Measurements from ENCODE around the gene AAMDC. TPM values are rescaled to one million over a fixed set of nuclear protein-coding genes. Genes with fewer than 3 reads are reported as not detected.
"Not testable (repeated sequence)": the region's sequence is repeated elsewhere in the genome, so short reads cannot be mapped to it uniquely, and the experiment has no call there.

The AAMDC gene
- total and polyA plus RNA-seq, 2 donors = 22.2 to 38.1 TPM

- Histone ChIP-seq H3K9me3 (ENCODE audit: control insufficient read depth in 2 of 2, insufficient read depth in 1 of 2, low read length in 1 of 2) (peaks cover 0 to 4% of the 10 kb centered on the region in 2 donors), H3K27ac (ENCODE audit: low read depth in 1 of 2, low read length in 1 of 2) (no peak overlapping the region), H3K4me3 (ENCODE audit: low read length in 2 of 2) (no peak overlapping the region), H3K36me3 (ENCODE audit: control insufficient read depth in 2 of 2, insufficient read depth in 2 of 2, low read length in 1 of 2) (peaks cover 9 to 14% of the 10 kb centered on the region in 2 donors), H3K4me1 (ENCODE audit: control insufficient read depth in 2 of 2, insufficient read depth in 2 of 2, low read length in 2 of 2) (peaks cover 0 to 4% of the 10 kb centered on the region in 2 donors), H3K27me3 (ENCODE audit: control insufficient read depth in 2 of 2, insufficient read depth in 1 of 2, low read length in 1 of 2) (no peaks in the 10 kb centered on the region)
- WGBS = 98% methylated on average over 9 of the region's 9 CpGs
- no peak for DNase-seq (ENCODE audit: low read depth in 6 of 9, low spot score in 9 of 9)
Observed at GRCh38 chr11:77813256-77813655, 7.7 kb upstream of the AAMDC start.

GRCh38 chr11:77814848-77815247 lies 6.1 kb upstream of the AAMDC start:
- no peaks in the 10 kb centered on the region for H3K27me3 ChIP-seq (ENCODE audit: control insufficient read depth in 2 of 2, insufficient read depth in 1 of 2, low read length in 1 of 2)
- DNase-seq (ENCODE audit: low read depth in 6 of 9, low spot score in 9 of 9) = no peak
- H3K4me1 ChIP-seq (ENCODE audit: control insufficient read depth in 2 of 2, insufficient read depth in 2 of 2, low read length in 2 of 2) = peaks cover 5 to 12% of the 10 kb centered on the region in 2 donors
- peaks cover 0 to 4% of the 10 kb centered on the region in 2 donors for H3K9me3 ChIP-seq (ENCODE audit: control insufficient read depth in 2 of 2, insufficient read depth in 1 of 2, low read length in 1 of 2)
- H3K4me3 ChIP-seq (ENCODE audit: low read length in 2 of 2) = no peak overlapping the region
- WGBS = 98% methylated on average over 3 of the region's 3 CpGs
- H3K36me3 ChIP-seq (ENCODE audit: control insufficient read depth in 2 of 2, insufficient read depth in 2 of 2, low read length in 1 of 2) = peaks cover 9 to 14% of the 10 kb centered on the region in 2 donors
- H3K27ac ChIP-seq (ENCODE audit: low read depth in 1 of 2, low read length in 1 of 2) = no peak overlapping the region

GRCh38 chr11:77815459-77815858 lies 5.5 kb upstream of the AAMDC start:
- Histone ChIP-seq H3K27me3 (ENCODE audit: control insufficient read depth in 2 of 2, insufficient read depth in 1 of 2, low read length in 1 of 2) (no peaks in the 10 kb centered on the region), H3K4me3 (ENCODE audit: low read length in 2 of 2) (no peak overlapping the region), H3K27ac (ENCODE audit: low read depth in 1 of 2, low read length in 1 of 2) (no peak overlapping the region), H3K36me3 (ENCODE audit: control insufficient read depth in 2 of 2, insufficient read depth in 2 of 2, low read length in 1 of 2) (peaks cover 9 to 12% of the 10 kb centered on the region in 2 donors), H3K4me1 (ENCODE audit: control insufficient read depth in 2 of 2, insufficient read depth in 2 of 2, low read length in 2 of 2) (peaks cover 5 to 12% of the 10 kb centered on the region in 2 donors), H3K9me3 (ENCODE audit: control insufficient read depth in 2 of 2, insufficient read depth in 1 of 2, low read length in 1 of 2) (peaks cover 0 to 4% of the 10 kb centered on the region in 2 donors)
- DNase-seq (ENCODE audit: low read depth in 6 of 9, low spot score in 9 of 9) = no peak
- WGBS = 94% methylated on average over 1 of the region's 1 CpG

- no peaks in the 10 kb centered on the region for H3K36me3 ChIP-seq (ENCODE audit: control insufficient read depth in 2 of 2, insufficient read depth in 2 of 2, low read length in 1 of 2)
- peak; percentile 71 to 94 (median 84) for DNase-seq (ENCODE audit: low read depth in 6 of 9, low spot score in 9 of 9)
- WGBS = under 1% methylated on average over 19 of the region's 19 CpGs
- H3K4me1 ChIP-seq (ENCODE audit: control insufficient read depth in 2 of 2, insufficient read depth in 2 of 2, low read length in 2 of 2) = peaks cover 10 to 17% of the 10 kb centered on the region in 2 donors
- peak overlapping the region; percentile 80 to 94 for H3K4me3 ChIP-seq (ENCODE audit: low read length in 2 of 2)
- H3K27ac ChIP-seq (ENCODE audit: low read depth in 1 of 2, low read length in 1 of 2) = peak overlapping the region; percentile 96 to 97
- H3K9me3 ChIP-seq (ENCODE audit: control insufficient read depth in 2 of 2, insufficient read depth in 1 of 2, low read length in 1 of 2) = peaks cover 0 to 4% of the 10 kb centered on the region in 2 donors
- no peaks in the 10 kb centered on the region for H3K27me3 ChIP-seq (ENCODE audit: control insufficient read depth in 2 of 2, insufficient read depth in 1 of 2, low read length in 1 of 2)
Observed at GRCh38 chr11:77819411-77819920, 1.5 kb upstream of the AAMDC start.

GRCh38 chr11:77819921-77820564 lies 901 bp upstream of the AAMDC start:
- Histone ChIP-seq H3K36me3 (ENCODE audit: control insufficient read depth in 2 of 2, insufficient read depth in 2 of 2, low read length in 1 of 2) (no peaks in the 10 kb centered on the region), H3K4me3 (ENCODE audit: low read length in 2 of 2) (peak overlapping the region; percentile 80 to 94), H3K27me3 (ENCODE audit: control insufficient read depth in 2 of 2, insufficient read depth in 1 of 2, low read length in 1 of 2) (no peaks in the 10 kb centered on the region), H3K4me1 (ENCODE audit: control insufficient read depth in 2 of 2, insufficient read depth in 2 of 2, low read length in 2 of 2) (peaks cover 10 to 17% of the 10 kb centered on the region in 2 donors), H3K27ac (ENCODE audit: low read depth in 1 of 2, low read length in 1 of 2) (peak overlapping the region; percentile 96 to 97), H3K9me3 (ENCODE audit: control insufficient read depth in 2 of 2, insufficient read depth in 1 of 2, low read length in 1 of 2) (no peaks in the 10 kb centered on the region)
- peak in 1 of 9 donors; percentile 37 for DNase-seq (ENCODE audit: low read depth in 6 of 9, low spot score in 9 of 9)
- WGBS = under 1% methylated on average over 53 of the region's 55 CpGs

GRCh38 chr11:77821349-77821851 lies 456 bp downstream of the AAMDC start:
- under 1% methylated on average over 16 of the region's 16 CpGs for WGBS
- H3K4me1 ChIP-seq (ENCODE audit: control insufficient read depth in 2 of 2, insufficient read depth in 2 of 2, low read length in 2 of 2) = peaks cover 10 to 17% of the 10 kb centered on the region in 2 donors
- peak in 3 of 9 donors; percentile 4 to 44 (median 12) for DNase-seq (ENCODE audit: low read depth in 6 of 9, low spot score in 9 of 9)

GRCh38 chr11:77822126-77822525 lies 1.2 kb downstream of the AAMDC start:
- WGBS = 91% methylated on average over 13 of the region's 13 CpGs
- DNase-seq (ENCODE audit: low read depth in 6 of 9, low spot score in 9 of 9) = not testable (repeated sequence)

More at GRCh38 chr11:77821349-77821851, 456 bp downstream of the AAMDC start:
- Histone ChIP-seq H3K36me3 (ENCODE audit: control insufficient read depth in 2 of 2, insufficient read depth in 2 of 2, low read length in 1 of 2) (no peaks in the 10 kb centered on the region), H3K9me3 (ENCODE audit: control insufficient read depth in 2 of 2, insufficient read depth in 1 of 2, low read length in 1 of 2) (no peaks in the 10 kb centered on the region), H3K27me3 (ENCODE audit: control insufficient read depth in 2 of 2, insufficient read depth in 1 of 2, low read length in 1 of 2) (no peaks in the 10 kb centered on the region), H3K4me3 (ENCODE audit: low read length in 2 of 2) (peak overlapping the region; percentile 80 to 94), H3K27ac (ENCODE audit: low read depth in 1 of 2, low read length in 1 of 2) (peak overlapping the region; percentile 38 to 58)

GRCh38 chr11:77823775-77824174 lies 2.8 kb downstream of the AAMDC start:
- 37% methylated on average over 1 of the region's 1 CpG for WGBS
- no peak overlapping the region for H3K27ac ChIP-seq (ENCODE audit: low read depth in 1 of 2, low read length in 1 of 2)
- DNase-seq (ENCODE audit: low read depth in 6 of 9, low spot score in 9 of 9) = no peak
- H3K36me3 ChIP-seq (ENCODE audit: control insufficient read depth in 2 of 2, insufficient read depth in 2 of 2, low read length in 1 of 2) = no peaks in the 10 kb centered on the region
- no peaks in the 10 kb centered on the region for H3K9me3 ChIP-seq (ENCODE audit: control insufficient read depth in 2 of 2, insufficient read depth in 1 of 2, low read length in 1 of 2)
- H3K4me1 ChIP-seq (ENCODE audit: control insufficient read depth in 2 of 2, insufficient read depth in 2 of 2, low read length in 2 of 2) = peaks cover 9 to 10% of the 10 kb centered on the region in 2 donors
- no peak overlapping the region for H3K4me3 ChIP-seq (ENCODE audit: low read length in 2 of 2)
- no peaks in the 10 kb centered on the region for H3K27me3 ChIP-seq (ENCODE audit: control insufficient read depth in 2 of 2, insufficient read depth in 1 of 2, low read length in 1 of 2)

More at GRCh38 chr11:77822126-77822525, 1.2 kb downstream of the AAMDC start:
- H3K27ac ChIP-seq (ENCODE audit: low read depth in 1 of 2, low read length in 1 of 2); H3K9me3 ChIP-seq (ENCODE audit: control insufficient read depth in 2 of 2, insufficient read depth in 1 of 2, low read length in 1 of 2); H3K27me3 ChIP-seq (ENCODE audit: control insufficient read depth in 2 of 2, insufficient read depth in 1 of 2, low read length in 1 of 2); H3K36me3 ChIP-seq (ENCODE audit: control insufficient read depth in 2 of 2, insufficient read depth in 2 of 2, low read length in 1 of 2); H3K4me3 ChIP-seq (ENCODE audit: low read length in 2 of 2): not testable (repeated sequence)
- H3K4me1 ChIP-seq (ENCODE audit: control insufficient read depth in 2 of 2, insufficient read depth in 2 of 2, low read length in 2 of 2) = peaks cover 10 to 17% of the 10 kb centered on the region in 2 donors

GRCh38 chr11:77828926-77829325 lies 8.0 kb downstream of the AAMDC start:
- 97% methylated on average over 2 of the region's 2 CpGs for WGBS
- Histone ChIP-seq H3K4me1 (ENCODE audit: control insufficient read depth in 2 of 2, insufficient read depth in 2 of 2, low read length in 2 of 2) (no peaks in the 10 kb centered on the region), H3K27ac (ENCODE audit: low read depth in 1 of 2, low read length in 1 of 2) (no peak overlapping the region), H3K36me3 (ENCODE audit: control insufficient read depth in 2 of 2, insufficient read depth in 2 of 2, low read length in 1 of 2) (no peaks in the 10 kb centered on the region), H3K27me3 (ENCODE audit: control insufficient read depth in 2 of 2, insufficient read depth in 1 of 2, low read length in 1 of 2) (no peaks in the 10 kb centered on the region), H3K4me3 (ENCODE audit: low read length in 2 of 2) (no peak overlapping the region), H3K9me3 (ENCODE audit: control insufficient read depth in 2 of 2, insufficient read depth in 1 of 2, low read length in 1 of 2) (no peaks in the 10 kb centered on the region)
- no peak for DNase-seq (ENCODE audit: low read depth in 6 of 9, low spot score in 9 of 9)

All from thymus (tissue), 11 donors.